Measurements from ENCODE around the gene CLTB.

Gene CLTB

DNA sequence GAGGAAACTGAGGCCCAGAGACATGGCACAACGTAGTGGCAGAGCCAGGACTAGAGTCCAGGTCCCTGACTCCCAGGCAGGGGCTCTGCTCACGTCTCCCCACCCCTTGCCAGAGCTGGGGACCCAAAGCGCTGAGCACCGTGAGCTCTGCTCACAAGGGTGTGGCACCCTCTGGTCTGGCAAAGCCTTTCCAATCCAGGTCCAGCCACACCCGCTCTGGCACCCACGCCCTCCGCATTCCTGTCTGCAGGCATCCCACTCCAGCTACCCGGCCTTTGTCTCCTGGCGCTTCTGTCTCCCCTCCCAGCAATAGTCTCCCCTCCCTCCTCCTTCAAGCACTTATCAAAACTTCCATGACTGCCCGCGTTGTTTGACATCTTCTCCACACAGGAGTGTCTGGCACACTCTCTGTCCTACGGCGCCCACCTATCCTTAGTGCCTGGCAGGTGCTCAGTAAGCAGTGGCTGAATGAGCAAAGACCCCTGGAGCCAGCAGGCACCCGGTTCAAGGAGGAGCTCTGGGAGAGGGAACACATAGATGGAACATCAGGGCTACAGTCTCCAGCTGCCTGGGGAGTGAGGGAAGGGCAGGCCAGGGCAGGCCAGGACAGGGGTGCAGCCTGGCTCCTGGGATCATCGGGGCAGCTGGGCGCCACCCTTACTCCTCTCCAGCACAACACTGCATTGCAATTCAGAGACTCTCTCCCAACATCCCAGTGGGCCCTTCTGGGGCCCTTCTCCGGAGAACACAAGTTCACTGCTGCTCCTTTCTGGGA, 15.8 kb downstream of the CLTB start:
- DNase-seq = no peak

DNA sequence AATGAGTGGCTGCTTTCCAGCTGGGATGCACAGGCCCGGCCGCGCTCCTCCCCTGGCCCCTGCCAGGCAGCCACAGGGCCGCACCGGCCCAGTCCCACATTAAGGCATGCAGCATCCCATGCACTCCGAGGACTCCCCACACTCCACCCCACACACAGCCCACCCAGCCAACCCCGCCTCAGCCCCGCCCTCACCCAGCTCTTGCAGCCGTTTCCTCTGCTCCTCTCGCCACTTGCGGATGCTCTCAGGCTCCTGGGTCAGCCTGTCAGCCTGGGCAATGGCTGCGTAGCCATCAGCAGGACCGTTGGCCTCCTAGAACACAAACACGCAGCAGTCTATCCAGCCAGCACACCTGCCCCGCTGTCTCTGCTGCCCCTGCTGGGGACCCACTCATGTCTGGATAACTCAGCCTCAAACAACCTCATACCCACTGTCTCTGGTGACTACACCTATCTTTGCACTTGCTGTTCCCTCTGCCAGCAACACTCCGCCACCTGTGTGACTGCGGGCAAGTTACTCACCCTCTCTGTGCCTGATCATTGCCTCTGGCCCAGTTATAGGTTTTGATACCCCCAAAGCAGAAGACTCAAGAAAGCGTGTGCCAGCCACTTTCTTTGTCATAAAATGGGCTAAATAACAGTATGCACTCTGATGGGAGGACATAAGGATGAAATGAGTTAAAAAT, 18.5 kb downstream of the CLTB start:
- DNase-seq = no peak

DNA sequence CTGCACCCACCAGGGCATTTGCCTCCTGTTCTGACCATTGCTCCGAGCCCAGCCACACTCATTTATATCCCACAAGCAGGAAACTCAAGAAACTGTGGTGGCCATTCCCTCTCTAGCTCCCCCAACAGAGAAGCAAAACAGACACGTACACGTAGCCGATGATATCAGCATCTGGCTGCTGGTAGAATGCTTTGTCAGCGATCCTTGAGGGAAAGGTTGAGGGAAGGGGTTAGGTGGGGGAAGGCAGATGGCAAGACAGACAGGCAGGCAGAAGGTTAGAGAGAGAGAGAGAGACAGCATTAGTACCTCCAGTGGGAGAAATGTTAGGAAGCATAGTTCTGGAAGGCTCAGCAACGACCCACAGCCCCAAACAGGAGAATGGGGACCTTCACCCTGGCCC, 20.0 kb downstream of the CLTB start:
- no peak for DNase-seq

DNA sequence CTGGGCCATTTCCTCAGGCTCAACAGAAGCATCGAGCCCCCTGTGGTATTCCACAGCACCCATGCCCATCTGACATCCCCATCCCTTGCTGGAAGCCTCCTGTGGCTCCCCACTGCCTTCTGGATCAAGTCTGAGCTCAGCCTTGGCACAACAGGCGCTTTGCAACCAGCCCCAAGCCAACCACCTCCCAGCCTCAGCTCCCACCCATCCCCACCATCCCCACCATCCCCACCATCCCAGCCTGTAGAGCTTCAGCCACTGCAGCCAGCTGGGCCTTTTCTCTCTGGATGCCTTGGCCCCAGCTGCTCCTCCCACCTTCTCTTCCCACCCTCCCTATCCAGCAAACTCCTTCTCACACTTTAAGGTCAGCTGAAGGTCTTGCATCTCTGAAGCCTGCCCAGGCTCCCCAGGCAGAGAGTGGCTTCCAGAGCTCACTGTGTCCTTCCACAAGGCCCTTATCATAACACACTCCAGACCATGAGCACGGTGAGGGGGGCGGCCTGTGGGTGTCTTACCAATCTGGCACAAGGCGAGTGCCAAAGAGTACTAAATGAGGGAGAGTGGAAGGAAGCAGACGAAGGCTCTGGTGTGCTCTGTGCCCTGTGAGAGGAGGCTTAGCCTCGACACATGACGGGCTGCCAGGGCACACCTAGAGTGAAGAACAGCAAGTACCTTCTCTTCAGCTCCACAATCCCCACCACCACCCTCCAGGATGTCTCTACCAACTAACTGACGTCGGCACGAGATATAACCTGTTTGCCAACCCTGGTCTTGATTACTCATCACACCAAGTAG, 21.3 kb downstream of the CLTB start:
- no peak for DNase-seq

DNA sequence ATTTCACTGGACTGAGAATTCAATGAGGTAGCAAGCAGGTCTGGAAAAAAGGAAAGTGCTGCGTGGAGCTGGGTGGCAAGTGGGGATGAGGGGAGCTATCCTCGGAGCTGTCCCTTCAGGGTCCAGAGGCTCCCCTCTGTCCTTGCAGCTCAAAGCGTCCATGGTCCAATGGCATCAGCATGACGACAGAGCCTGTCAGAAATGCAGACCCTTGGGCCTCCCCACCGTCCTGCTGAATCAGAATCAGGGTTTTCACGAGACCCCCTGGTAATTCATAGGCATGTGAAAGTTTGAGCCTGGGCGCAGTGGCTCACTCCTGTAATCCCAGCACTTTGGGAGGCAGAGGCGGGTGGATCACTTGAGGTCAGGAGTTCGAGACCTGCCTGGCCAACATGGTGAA, 22.2 kb downstream of the CLTB start:
- no peak for DNase-seq

DNA sequence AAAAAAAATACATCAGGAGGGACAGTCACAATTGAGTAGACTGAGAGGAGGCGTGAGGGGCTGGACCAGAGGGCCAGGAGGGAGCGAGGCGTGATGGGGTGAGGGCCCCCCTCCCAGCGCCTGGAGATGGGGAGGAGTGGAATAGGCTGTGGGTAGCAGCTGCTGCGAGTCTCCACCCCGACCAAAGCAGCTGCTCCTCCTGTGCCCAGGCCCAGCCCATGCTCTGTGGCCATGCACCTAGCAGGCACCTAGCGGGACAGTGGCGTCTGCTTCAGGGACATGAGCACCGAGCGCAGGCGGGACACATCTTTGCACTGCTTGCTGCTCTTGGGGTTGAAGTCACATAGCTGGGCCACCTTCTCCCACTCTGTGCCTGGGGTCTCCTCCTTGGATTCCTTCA, 23.8 kb downstream of the CLTB start:
- DNase-seq = no peak

DNA sequence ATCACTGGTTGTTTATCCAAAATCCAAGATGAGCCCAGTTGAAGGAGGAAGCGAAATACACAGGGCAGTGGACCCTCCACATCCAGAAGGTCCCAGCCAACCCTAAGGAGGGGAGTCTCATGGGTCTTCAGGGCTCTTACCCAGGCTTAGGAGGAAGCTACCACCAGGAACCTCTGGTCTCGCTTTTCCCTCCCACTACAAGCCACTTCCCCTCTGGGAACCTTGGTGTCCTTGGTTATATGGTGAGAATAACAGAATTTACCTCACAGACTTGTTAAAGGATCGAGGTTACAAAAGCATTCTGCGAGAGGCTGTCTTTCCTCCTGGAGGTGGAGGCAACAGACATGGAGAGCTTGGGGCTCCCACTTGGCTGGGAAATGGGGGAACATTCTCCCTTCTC, 24.3 kb downstream of the CLTB start:
- DNase-seq = peak; percentile 21

DNA sequence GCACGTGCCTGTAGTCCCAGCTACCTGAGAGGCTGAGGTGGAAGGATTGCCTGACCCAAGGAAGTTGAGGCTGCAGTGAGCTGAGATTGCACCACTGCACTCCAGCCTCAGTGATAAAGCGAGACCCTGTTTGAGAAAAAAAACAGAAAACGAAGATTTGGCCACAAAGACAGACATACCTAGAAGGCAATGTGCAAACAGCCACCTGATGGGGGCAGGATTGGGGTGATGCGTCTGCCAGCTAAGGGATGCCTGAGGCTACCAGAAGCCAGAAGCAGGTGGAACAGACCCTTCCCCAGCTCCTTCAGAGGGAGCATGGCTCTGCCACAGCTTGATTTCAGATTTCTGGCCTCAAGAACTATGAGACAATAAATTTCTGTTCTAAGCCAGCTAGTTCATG, 24.9 kb downstream of the CLTB start:
- no peak for DNase-seq

DNA sequence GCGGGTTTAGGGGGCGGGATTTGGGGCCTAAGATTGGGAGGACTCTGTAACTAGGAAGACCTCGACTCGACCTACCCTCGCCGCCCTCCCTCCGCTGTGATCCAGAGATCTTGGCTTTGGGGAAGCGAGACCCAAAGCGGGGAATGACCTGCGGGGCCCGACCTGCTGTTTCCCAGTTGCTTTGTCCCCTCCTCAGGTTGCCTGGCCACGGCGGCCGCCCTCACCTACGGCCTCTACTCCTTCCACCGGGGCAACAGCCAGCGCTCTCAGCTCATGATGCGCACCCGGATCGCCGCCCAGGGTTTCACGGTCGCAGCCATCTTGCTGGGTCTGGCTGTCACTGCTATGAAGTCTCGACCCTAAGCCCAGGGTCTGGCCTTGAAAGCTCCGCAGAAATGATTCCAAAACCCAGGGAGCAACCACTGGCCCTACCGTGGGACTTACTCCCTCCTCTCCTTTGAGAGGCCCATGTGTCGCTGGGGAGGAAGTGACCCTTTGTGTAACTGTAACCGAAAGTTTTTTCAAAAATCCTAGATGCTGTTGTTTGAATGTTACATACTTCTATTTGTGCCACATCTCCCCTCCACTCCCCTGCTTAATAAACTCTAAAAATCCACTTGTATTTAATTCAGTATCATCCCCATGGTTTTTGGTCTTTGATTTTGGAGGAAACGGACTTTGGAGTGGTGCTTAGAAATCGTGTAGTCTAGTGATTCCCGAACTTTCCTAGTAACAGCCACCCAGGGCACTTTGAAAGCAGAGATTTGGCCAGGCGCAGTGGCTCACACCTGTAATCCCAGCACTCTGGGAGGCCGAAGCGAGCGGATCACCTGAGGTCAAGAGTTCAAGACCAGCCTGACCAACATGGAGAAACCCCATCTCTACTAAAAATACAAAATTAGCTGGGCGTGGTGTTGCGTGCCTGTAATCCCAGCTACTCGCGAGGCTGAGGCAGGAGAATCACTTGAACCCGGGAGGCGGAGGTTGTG, 26.9 kb downstream of the CLTB start:
- no peak for DNase-seq

DNA sequence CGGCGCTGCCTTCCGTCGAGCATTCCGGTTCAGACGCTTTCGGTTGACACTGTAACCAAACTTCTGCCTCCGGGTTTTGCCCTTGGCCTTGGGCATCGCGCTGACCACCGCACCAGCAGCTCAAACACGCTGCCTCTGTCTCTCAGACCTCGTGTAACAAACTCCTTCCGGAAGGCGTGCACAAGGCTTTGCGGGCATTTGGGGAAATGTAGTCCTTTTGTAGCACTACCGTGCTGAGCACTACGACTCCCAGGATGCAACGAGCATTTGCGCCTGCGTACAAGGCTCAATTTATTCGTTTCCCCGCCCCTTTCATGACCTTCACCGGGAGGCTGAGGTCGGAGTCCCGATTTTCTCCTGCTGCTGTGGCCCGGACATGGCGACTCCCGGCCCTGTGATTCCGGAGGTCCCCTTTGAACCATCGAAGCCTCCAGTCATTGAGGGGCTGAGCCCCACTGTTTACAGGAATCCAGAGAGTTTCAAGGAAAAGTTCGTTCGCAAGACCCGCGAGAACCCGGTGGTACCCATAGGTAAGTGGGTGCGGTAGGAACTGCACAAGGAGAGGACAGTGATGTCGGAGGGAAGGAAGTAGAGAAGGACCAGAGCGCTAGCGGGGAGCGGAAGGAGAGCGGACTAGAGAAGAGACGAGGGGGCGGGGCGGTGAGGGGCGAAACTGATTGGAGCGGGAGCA, 27.8 kb downstream of the CLTB start, which contains the start of the genes HIGD2A and NOP16:
HIGD2A (plus strand) TSS at position 308 of the 691 bp plus-strand sequence; CDS start at position 377, 69 bp downstream.
NOP16 (minus strand) TSS at position 155 of the 691 bp plus-strand sequence; CDS start at position 96, 59 bp downstream.
- peak; percentile 97 for DNase-seq

DNA sequence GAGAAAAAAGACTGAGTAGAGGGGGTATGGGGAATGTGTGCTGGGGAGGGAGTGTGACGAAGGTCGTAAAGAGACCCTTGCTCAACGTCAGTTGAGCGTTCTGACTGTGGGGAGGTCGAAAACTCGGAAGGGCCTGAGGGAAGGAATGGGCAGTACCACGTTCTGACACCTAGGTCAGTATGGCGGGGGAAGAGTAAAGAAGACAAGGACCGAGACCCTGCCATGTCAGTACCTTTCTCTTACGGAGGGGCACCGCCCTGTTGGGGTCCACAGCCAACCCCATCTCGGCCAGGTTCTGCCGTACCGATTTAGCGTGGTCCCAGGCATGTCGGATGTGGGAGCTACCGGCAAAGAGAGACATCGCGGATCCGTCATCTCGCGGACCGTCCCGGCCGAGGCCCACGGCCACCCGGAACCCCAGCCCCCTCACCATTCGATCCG, 28.3 kb downstream of the CLTB start:
- DNase-seq = no peak

DNA sequence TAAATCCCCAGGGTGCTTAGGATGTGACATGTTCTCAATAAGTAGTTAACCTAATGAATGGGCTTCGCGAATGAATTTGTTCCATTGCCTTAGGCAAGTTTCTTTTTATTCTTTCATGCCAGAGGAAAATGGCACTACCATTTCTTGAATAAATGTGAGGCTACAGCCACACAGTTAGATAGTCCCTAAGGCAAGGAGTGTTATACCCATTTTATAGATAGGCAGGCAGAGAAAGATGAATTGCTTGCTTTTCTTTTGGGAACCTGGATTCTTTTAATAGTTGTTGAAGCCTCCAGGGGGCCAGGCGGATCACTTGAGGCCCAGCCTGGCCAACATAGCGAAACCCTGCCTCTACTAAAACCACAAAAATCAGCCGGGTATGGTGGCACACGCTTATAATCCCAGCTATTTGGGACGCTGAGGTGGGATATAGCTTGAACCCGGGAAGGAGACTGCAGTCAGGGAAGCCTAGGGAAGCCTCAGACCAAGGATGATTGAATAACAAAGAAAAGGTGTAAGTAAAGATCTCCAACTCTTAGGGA, 28.9 kb downstream of the CLTB start:
- no peak for DNase-seq

DNA sequence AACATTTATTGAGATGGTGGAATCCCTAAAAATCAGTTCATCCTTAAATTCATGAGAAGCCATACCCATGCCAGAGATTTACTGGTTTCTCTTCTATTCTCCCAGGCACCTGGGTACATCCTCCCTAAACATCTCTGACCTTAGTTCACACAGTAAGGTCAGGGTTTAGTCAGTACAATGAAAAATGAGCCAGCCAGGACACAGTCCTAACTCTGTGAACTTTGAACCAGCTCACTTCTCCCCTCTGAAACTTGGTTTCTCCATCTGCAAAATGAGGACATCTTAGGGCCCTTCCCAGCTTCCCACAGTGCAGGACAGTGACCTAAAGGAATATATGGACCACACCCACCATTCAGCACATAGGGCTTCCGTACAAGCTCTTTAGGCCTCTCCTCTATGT, 29.8 kb downstream of the CLTB start:
- DNase-seq = no peak

DNA sequence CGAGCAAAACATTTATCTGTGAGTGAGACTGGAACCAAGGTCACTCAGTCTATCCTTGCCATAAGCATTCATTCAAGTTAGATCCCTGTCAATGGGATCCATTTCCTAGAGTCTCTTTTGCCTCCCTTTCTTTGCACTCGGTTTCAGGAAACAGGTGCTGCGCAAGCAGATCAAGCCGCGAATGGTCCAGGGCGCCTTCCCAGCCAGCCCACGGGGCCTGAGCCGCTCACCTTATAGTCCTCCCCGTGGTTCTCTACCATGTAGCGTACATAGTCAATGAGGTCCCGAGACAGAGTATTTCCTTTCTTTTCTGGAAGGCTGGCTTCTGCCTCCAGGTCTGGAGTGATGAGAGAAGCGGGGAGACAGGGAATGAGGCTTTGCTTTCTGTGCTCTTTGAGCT, 31.3 kb downstream of the CLTB start:
- no peak for DNase-seq

DNA sequence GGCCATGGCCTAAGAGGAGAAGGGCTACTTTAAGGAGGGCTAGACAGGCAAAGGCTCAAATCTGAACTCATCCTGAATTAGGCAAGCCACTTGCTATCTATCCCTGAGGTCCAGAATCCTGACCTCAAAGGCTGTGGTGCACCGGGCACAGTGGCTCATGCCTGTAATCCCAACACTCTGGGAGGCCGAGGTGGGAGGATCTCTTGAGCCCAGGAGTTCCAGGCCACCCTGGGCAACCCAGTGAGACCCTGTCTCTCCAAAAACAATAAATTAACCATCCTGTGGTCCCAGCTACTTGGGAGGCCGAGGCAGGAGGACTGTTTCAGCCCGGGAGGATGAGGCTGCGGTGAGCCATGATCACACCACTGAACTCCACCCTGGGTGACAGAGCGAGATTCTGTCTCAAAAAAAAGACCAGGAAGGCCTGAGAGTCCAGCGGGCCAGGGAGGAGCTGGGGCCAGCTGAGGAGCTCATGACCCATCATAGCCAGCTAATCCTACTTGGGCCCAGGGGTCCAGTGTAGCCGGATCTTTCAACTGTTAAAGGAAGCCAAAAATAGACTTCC, 31.9 kb downstream of the CLTB start:
- DNase-seq = no peak

DNA sequence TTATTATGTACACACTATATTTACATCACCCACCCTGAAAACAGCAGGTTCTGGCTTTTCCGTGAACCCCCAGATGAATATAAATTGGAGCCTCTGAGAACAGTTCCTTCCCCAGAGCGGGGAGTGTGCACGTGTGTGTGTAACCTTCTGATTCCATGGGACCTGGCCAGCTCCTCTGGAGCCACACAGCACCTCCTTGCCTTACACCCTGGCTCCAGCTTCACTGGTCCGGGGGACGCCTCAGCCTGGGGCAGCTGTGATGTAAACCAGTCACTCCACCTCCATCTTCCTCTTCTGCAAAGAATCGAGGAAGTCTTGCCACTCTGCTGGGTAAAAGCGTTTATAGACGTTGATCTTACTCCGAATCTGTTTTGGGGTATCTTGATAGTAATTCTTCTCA, 32.4 kb downstream of the CLTB start:
- no peak for DNase-seq

DNA sequence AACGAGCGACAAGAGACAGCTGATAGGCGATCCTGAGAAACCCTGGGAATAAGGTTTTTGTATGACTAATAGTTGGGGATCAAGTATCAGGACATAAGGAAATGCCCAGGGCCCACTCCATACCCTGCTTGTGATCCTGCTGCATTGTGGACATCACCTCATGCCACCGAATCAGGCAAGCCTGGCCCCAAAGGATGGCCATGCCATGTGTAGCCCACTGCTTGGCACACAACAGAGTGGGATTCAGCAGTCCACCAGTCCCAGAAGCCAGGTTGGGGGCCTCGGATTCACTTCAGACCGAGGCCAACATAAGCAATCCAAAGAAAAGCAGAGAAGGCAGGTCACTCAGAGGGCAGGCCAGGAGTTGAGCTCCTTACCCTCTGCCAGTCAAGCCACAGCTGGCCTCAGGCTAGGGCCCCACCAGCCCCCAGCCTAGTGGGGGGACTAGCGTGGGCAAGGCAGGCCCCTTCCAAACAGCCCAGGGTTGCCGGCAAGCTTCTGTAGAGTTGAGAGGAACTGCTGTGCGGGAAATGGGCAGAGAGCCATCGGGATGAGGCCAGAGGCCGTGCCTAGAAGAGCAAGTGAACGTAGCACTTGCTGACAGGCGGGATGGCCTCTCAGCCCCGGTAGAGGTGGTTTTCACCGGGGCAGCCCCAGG, 33.0 kb downstream of the CLTB start:
- no peak for DNase-seq

DNA sequence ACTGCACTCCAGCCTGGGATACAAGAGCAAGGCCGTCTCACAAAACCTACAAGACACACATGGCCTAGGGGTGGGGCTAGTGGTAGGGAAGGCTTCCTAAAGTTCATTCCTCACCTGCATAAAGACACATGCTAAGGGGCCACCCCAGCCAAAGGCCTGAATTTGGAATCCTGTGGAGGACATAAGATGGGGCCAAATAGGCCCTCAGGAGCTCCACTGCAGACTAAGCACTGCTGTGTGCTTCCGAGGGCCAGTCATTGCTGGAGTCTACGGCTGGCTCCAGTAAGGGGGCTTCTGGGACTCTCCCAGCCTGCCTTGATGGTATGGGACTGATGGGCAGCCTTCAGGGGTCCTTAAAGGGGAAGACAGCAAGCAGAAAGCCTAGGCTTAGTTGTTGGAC, 33.6 kb downstream of the CLTB start:
- no peak for DNase-seq

DNA sequence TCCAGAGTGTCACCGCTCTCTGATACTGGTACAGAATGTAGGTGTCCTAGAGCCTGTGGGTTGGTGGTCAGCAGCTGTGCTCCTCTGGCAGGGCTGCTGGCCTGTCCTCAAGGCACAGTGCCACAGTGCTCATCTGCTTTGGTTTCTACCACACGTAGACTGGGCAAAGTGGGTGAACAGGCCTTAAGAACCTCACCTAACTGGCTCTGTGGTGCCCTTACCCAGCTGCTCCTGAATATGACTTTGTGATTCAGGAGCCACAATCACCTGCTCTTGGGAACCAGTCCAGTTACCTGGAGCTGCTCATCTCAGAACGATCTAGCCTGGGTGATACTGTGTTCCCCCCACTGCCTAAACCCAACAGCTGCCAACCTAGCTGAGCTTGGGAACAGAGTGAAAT, 34.4 kb downstream of the CLTB start:
- no peak for DNase-seq

DNA sequence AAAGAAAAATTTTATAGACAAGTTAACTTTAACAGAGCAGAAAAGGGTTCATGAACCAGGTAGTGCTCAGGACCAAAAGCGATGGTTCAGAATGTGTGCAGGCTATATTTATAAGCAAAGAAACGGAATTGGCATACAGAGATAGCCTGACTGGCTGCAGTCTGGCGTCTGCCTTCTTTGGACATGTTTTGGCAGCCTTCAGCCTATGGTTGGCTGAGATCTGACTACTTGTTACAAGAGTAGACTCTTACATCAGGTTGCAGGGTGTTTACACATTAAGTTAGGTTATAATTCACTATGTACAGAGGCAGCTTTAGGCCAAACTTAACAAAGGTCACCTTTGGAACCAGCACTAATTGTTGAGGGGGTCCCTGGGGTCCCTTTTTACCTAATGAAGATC, 34.9 kb downstream of the CLTB start:
- DNase-seq = no peak
